Activated T-helper 1 cell treated with Interleukin-2 at 50 U/mL for 16 hours (primary cell): ENCODE measurements around the gene IMPDH2.

Source experiments
- DNase-seq: peaks from one replicate; pipeline ENCODE4 v3.0.0-alpha.2; 2020; ENCODE audit warnings: low read depth

Gene IMPDH2

DNA sequence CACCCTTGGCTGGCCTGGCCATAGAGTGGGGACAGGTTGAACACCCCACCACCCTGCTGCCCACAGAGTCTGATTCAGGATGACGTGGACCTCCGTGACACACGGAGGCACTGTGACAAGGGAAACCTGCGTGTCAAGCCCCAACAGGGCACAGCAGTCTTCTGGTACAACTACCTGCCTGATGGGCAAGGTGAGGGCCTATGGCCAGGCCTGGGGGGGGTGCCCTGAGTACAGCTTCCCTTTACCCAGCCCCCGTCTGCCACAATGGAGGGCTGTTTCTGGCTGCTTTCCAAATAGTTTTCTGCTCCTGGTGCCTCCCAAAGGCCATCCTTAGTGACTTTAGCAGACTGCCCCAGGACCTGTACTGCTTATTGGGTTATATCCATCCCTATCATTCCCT is 23.2 kb downstream of the IMPDH2 start:
- no peak for DNase-seq

DNA sequence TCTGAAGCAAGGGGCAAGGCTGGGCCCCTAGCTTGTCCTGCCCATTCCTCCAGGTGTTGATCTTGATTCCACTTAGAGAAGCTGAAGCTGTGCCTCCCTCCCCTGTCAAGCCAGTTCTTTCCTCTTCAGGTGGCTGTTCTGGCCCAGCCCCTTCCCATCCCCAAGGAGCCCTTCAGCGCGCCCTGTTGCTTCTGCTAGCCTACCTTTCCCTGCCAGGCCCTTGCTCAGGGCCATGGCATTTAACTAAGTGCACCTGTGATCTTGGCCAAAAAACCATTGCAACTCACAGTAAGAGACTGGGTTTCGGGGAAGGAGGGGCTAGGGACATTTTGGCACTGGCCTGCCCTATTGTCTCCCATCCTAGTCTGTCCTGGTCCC is 23.9 kb downstream of the IMPDH2 start:
- no peak for DNase-seq

DNA sequence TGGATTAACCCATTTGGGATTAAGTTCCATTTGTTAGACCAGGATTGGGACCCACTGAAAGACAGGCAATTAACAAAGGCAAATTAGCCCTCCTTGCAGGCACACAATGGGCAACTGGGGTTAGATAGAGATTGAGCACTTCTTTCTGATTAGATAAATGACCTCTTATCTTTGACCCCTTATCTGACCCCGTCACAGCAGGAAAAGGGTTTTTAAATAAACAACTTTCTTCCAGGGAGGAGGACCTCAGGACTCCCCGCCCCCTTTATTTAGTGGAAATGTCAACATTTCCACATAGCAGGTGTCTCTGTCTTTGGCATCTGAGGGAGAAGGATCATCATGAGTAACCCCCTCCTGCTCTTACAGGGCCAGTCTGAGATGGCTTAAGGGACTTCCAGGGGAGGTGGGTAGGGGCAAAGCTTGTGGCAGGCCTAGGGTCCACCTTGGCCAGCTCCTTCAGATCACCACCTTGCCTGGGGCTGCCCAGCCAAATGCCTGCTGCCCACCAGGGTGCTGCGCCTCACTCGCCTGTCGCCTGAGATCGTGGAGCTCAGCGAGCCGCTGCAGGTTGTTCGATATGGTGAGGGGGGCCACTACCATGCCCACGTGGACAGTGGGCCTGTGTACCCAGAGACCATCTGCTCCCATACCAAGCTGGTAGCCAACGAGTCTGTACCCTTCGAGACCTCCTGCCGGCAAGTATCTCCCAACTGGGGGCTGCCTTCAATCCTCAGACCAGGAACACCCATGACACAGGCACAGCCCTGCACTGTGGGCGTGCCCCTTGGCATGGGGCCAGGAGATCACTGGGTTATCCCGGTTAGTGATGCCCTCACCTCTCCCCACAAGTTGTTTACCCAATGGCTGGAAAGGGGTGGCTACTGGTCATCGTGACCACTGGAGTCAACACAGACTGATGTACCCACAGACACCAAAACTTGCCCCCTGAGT is 24.6 kb downstream of the IMPDH2 start:
- DNase-seq: no peak

DNA sequence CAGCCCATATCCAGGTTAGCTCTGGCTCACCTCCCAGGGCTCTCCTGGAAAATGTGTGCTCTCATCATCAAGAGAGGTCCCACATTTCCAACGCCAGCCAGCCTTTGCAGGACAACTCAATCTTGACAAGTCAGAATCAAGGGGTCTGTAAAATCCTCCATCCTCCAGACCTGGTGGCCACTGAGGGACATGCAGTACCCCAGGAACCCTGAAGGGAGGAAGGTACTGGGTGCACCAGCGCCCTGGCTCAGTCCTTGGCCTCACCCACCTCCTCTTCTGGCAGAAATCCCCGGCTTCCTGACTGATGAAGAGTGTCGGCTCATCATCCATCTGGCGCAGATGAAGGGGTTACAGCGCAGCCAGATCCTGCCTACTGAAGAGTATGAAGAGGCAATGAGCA is 28.0 kb downstream of the IMPDH2 start:
- DNase-seq: no peak

DNA sequence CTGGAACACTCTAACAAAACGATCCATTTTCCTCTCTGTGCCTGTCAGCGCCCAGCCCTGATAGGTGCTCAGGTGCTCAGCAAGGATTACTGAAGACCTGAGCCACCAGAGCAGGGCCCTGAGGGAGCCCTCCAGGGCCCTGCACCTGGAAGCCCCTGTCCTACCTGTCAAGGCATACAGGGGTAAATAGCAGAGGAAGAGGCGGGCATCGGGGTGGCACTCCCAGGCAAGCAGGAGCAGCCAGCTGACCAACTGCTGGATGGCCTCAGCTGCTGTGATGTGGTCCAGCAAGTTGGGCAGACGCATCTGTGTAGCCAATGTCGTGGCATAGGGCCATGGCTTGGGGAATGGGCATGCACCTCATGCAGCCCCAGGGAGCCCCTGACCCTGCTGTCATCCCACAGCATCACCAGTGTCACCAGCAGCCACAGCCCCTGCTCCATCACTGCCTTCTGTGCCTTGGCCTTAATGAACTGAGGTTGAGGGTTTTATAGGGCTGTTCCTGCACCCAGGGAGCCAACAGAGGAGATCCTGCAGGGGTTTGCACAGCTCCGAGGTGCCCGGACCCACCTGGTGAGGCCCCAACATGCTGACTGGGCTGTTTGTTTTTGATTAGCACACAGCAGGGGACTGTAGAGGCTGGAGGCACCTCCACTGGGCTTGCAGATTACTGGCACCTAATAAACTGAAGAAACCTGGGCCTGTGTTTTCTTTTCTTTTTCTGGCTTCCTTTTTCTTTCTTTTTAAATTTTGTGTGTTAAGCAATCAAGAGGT is 29.9 kb downstream of the IMPDH2 start:
- no peak for DNase-seq

DNA sequence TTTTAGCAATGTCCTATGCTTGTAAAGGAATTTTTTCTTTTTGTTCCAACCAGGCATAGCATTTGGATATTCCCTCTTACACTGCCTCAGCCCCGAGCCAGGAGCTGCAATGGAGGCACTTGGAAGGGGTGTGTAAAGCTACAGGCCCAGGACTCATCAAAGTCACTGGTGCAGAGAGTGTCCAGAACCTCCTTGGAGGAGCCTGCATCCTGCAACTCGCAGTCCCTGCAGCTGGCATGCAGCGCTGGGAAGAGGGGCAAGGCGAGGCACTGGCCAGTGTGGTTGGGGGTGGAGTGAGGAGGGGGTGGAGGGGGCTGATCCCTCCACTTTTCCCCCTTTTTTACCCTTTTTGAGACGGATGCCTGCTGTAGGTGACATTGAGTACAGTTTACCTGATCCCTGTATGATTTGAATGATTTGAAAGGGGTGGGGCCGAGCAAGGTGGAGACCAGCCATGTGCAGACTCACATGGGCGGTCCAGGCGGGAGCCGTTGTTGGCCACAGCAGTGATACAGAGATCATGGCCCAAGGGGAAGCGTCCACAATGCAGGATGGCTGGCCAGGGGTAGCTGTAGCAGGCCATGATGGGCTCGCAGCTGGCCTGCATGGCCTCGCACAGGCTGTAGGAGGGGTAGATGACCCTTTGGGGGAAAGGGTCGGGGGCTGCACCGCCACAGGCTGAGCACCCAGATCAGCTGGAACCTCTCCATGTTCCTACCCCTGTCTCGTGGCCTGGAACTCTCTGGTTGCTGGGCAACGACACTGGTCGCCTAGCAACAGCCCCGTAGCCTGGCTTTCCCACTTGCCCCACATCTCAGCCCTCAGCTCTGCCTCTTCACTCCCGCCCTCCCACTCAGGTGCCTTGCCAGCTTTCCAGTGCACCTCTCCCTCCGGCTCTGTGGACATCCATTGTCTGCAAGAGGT is 31.2 kb downstream of the IMPDH2 start:
- no peak for DNase-seq

DNA sequence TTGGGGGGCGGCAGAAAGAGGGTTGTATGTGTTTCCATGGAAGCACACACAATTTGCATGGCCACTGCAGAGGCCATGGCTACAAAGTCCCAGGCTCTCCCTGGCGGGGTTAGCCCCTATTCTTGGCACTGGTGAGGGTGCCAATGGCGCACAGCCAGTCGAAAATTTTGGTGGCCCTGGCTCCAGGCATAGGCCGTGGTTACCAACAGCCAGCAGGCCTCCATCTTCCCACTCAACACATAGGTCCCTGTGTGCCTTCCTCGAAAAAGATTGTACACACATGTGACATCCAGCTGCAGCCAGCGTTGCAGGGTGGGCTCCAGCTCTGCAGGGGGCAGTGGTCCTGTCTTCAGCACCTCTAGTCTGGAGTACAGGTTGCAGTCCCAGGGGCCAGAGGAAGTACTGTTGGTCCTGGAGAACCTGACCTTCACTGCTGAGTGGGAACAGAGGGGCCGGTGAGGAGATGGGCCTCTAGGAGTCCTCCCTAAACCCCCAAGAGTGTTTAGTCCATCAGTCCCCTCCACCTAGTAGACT is 32.0 kb downstream of the IMPDH2 start:
- no peak for DNase-seq

DNA sequence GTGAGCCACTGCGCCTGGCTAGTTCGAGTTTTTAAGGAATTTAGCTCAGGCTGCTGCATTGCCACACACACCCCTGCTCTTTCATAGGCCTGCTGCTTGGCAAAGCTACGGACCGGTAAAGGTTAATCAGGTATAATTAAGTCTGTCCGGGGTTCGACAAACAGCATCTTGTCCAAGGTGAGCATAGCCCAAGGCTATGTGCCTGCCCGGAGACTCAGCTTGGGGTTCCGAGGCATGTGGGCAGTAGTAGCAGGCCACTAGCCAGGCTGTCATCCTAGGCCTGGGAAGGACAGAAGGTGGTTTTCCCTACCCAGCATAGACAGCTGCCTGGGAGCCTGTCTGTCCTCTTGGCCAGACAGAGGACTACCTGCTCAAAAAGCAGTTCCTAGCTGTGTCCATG is 32.6 kb downstream of the IMPDH2 start:
- no peak for DNase-seq

DNA sequence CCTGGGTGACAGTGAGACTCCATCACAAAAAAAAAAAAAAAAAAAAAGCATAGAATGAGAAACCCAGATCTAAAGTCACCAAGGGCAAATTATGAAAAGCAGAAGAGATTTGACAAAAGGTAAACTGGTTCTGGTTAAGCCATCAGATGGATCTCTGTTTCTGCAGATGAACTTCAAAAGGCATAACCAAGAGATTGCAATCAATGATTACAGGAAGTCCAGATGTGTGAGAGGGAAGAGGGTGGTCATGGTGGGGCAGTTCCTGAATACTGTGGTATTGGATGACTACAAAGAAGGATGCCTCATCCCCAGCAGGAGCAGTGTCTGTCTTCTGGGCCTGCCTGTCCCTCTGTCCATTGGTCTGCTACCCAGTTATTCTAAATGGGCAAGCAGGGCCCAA is 35.4 kb downstream of the IMPDH2 start:
- no peak for DNase-seq

DNA sequence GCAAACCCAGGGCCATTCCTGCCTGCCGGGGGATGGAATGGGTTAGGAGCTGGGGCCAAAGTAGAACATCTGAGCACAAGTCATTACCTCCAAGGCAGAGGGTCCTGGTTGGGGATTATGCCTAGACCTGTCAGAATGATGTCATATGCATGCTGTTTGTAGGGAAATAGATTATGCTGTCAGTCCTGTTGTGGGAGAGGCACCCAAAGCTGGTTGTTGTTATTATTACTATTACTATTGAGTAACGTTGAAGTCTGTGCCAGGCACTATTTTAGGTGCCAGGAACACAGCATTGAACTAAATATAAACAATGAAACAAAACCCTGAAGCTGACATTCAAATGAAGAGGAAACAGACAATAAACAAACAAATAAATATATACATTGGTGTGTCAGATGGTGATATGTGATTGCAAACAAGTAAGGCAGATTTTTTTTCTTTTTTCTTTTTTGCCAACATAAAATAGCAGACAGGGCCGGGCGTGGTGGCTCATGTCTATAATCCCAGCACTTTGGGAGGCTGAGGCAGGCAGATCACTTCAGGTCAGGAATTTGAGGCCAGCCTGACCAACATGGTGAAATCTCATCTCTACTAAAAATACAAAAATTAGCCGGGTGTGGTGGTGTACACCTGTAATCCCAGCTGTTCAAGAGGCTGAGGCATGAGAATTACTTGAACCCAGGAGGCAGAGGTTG is 37.2 kb downstream of the IMPDH2 start:
- DNase-seq: no peak

DNA sequence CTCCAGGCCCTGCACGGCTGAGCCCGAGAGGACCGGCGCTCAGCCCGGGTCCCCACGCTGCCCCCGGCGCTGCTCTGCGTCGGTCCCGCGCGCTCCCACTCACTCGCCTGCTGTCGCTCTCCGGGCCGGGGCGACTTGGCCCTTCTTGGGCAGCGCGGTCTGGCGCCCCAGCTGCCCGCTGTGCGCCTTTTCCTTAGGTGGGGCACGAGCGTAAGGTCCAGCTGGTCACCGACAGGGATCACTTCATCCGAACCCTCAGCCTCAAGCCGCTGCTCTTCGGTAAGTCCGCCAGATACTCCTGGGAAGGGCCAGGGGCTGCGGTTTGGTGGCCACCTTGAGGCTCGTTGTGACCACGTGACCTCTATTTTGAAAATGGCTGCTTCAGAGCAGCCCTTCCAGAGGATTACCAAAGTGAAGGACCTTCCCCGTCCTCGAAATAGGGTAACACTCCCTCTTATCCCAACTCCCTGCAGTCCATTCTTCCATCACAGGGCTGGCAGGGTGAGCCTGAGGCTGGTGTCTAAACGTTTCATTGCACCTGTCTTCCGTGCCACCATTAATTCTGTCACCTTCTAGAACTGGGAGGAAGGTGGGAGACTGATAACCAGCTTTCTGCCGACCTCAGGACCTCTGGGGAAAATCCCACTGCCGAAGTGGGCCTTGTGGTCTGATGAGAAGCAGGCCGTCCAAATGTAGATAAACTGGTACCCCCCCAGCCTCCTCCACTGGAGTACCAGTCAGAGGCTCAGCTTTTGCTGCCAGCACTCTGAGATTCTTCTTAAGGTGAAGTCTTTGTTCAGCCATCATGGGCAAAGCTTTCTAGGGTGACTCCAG is 38.3 kb downstream of the IMPDH2 start:
- no peak for DNase-seq

DNA sequence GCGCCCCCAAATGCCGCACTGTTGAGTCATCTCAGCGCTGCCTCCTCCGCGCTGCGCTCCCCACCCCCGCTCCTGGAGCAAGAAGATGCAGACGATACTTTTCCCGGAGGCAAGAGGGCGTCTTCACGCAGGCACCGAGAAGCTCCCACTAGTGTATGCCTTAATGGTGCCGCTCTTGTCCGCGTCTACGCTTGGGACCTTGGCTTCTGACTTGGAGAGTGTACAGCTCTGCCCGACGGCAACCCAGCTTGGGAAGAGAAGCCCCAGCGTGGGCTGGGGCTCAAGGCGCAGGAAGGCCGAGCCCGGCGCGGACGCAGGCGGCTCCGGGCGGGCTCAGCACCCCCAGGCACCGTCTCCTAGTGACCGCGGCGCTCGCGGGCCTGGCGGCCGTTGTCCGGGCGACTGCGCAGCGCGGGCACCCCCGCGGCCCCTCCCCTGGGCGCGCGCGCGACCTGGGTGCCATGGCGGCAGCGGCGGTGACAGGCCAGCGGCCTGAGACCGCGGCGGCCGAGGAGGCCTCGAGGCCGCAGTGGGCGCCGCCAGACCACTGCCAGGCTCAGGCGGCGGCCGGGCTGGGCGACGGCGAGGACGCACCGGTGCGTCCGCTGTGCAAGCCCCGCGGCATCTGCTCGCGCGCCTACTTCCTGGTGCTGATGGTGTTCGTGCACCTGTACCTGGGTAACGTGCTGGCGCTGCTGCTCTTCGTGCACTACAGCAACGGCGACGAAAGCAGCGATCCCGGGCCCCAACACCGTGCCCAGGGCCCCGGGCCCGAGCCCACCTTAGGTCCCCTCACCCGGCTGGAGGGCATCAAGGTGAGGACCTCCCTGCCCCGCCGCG is 39.2 kb downstream of the IMPDH2 start, which contains the start of gene P4HTM:
Gene P4HTM, plus strand, starts transcription at position 446 of the 840 bp plus-strand sequence. Its CDS starts 16 bp downstream, at position 462.
- DNase-seq: peak; percentile 66

DNA sequence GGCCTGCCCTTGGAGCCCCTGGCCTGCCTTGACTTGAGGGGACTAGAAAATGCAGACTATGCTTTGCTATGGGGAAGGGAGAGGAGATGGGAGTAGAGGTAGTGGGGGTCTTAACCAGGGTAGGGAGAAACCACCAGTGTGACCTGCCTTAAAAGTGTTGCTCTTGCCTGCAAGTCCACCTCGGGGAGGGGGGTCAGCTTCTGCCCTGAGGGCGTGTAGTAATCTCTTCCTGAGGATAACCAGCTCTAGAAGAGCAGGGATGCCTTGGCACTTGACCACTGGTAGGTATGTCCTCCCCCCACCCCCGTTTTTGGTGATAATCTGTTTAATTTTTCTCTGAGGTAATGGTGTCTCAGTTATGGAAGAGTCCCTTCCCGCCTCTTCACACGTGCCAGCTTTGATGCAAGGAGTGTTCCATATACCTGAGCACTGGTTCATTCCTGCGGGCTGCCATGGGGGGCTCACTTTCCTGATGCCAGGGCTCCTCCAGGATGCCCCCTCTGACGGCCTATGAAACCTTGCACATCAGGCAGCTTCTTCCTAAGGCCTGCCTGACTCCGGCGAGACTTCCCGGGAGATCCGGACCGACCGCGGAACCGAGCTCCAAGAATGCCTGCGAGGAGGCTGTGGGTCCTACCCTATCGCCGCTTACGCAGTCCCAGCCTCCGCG is 39.9 kb downstream of the IMPDH2 start:
- no peak for DNase-seq

DNA sequence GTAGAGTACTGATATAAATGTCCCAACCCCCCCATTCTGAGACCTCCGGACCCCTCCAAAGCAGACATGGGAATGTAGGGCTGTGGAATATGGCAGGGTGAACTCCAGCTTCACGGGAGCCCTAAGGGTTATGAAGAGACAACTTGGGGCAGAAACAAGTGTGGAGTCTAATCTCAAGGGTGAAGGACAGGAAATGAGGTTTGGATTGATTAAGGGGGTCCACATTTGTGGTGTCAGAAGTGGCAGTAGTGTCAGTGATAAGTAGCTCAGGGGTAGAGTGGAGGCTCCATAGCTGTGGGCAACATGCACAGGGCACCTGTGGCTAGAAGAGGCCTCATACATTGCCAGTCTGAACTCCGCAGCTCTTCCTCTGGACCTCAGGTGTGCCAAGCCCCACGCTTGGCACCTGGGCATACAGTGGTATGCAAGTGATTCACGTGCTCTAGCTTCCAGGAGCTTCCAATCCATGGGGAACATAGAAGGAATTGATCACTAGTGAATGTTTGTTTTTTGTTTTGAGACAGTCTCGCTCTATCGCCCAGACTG is 43.3 kb downstream of the IMPDH2 start:
- DNase-seq: no peak

DNA sequence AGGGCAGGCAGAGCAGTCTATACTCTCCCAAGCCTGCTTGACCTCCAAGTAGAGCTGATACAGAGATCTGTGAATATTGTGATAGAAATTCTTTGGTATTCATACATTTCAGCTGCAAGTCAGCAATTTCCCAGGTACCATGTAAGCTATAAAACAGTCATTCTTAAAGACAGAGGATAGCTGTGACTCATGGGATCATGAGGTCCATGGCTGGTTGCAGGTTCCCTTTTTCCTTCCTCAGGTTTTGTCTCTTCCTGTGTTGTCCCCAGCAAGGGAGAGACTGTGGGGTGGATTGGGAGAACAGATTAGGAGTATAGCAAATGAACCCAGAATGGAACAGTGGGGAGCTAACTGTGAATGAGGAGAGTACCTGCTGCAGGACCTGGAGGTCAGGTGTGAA is 44.5 kb downstream of the IMPDH2 start:
- no peak for DNase-seq

DNA sequence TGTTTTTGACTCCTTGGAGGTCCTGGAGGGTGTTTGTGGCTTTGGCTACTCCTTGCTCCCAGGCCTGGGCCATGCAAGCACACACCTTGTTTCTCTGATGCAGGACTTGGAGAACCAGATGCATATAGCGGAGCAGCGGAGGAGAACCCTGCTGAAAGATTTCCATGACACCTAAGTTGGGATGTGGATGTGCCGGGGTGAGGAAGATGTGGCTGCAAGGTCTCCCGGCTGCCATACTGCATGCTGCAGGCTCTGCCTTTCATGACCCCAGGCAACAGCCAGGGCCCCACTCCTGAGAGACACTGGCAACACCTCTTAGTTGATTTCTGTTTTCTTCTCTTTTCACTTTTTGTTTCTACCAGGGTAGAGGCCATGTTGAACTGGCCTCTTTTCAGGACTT is 46.1 kb downstream of the IMPDH2 start:
- no peak for DNase-seq

DNA sequence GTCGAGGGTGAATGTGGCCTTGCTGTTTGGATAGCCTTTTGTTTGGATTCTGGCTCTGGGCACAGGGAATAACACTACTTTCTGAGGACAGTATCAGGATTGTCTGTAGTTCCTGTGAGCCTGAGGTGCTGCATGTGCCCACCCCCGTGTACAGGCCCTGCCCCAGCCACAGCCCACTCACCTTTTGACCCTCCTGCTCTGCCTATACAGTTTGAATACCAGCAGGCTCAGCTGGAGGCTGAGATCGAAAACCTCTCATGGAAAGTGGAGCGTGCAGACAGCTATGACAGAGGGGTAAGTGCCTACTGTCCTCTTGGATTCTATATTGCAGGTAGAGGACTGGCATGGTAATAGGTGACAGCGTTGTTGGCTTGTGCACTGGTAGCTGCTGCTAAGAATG is 46.5 kb downstream of the IMPDH2 start:
- no peak for DNase-seq

DNA sequence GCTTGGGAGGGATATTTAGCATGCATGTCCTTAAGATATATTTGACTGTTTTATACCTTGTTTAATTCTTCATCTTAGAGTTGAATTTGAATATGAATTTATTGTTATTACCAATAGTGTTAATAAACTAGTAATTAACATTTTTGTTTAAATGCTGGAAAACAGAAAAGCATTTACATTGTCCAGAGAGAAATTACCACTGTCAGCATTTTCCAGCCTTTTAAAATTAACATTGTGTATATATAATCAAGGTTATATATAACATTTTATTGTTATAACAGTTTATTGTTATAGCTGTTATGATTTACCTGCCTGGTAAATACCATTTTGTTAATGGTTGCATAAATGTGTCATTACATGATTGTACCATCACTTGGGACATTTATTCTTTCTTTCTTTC is 47.2 kb downstream of the IMPDH2 start:
- DNase-seq: no peak
